DND-41 (cell line): Measurements from ENCODE around the gene THUMPD3.

Source experiments
- ATAC-seq: fragments of 200-7000 bp; cut with Tn5 transposase; 3 replicates; pipeline ENCODE4 v1.9.1; 2021; ENCODE audit warnings: low read depth; ENCODE audit not compliant: insufficient read depth
- DNase-seq: peaks from one replicate; pipeline ENCODE4 v3.0.0-alpha.2; 2020
- H2AFZ ChIP-seq: 2 replicates; pipeline ENCODE4 v1.6.0; 2012; ENCODE audit warnings: low read depth, low read length
- H3K27ac ChIP-seq: 2 replicates; pipeline ENCODE4 v1.5.1; 2012; ENCODE audit warnings: low read length, inconsistent platforms
- H3K27me3 ChIP-seq: fragments of 200-600 bp; sonication (generic); 2 replicates; pipeline ENCODE4 v1.6.0; 2012; ENCODE audit warnings: low read length, mild to moderate bottlenecking, inconsistent platforms; ENCODE audit not compliant: insufficient read depth, poor library complexity
- H3K36me3 ChIP-seq: 2 replicates; pipeline ENCODE4 v1.5.1; 2012; ENCODE audit warnings: low read length, inconsistent platforms; ENCODE audit not compliant: insufficient read depth
- H3K4me1 ChIP-seq: 2 replicates; pipeline ENCODE4 v1.5.1; 2012; ENCODE audit warnings: mild to moderate bottlenecking, low read length; ENCODE audit not compliant: insufficient read depth
- H3K4me2 ChIP-seq: 2 replicates; pipeline ENCODE4 v1.6.0; 2012; ENCODE audit warnings: mild to moderate bottlenecking, moderate library complexity, low read length, inconsistent platforms; ENCODE audit not compliant: insufficient read depth
- H3K4me3 ChIP-seq, 2 experiments: fragments of 200-600 bp in 1 of 2; shearing (Covaris generic) in 1 of 2; 2 replicates each; pipeline ENCODE4 v1.5.1; 2012 to 2016; ENCODE audit warnings: inconsistent platforms in 2 of 2, low read length in 2 of 2, mild to moderate bottlenecking in 2 of 2, low read depth in 1 of 2, moderate library complexity in 1 of 2
- H3K79me2 ChIP-seq: 2 replicates; pipeline ENCODE4 v1.6.0; 2012; ENCODE audit warnings: low read length, inconsistent platforms; ENCODE audit not compliant: insufficient read depth
- H3K9ac ChIP-seq: 2 replicates; pipeline ENCODE4 v1.6.0; 2012; ENCODE audit warnings: low read depth, mild to moderate bottlenecking, inconsistent platforms, low read length, moderate library complexity
- H3K9me3 ChIP-seq: 2 replicates; pipeline ENCODE4 v1.5.1; 2012; ENCODE audit warnings: low read length, moderate library complexity, mild to moderate bottlenecking, inconsistent platforms; ENCODE audit not compliant: insufficient read depth, severe bottlenecking
- H4K20me1 ChIP-seq: 2 replicates; pipeline ENCODE4 v1.6.0; 2012; ENCODE audit warnings: low read length; ENCODE audit not compliant: insufficient read depth
- EZH2 ChIP-seq: IDR thresholded peaks from 3 replicates; pipeline ENCODE4 v1.6.1; 2012; ENCODE audit warnings: borderline replicate concordance, low read depth, mild to moderate bottlenecking, moderate library complexity, low read length, inconsistent platforms; ENCODE audit not compliant: severe bottlenecking
- TF ChIP-seq, protein P1 (sequence below): IDR thresholded peaks from 2 replicates; pipeline ENCODE4 v1.5.1; 2012; ENCODE audit warnings: borderline replicate concordance, low read length, moderate library complexity, mild to moderate bottlenecking; ENCODE audit not compliant: poor library complexity, severe bottlenecking; ENCODE audit errors: extremely low read depth

The THUMPD3 gene

DNA sequence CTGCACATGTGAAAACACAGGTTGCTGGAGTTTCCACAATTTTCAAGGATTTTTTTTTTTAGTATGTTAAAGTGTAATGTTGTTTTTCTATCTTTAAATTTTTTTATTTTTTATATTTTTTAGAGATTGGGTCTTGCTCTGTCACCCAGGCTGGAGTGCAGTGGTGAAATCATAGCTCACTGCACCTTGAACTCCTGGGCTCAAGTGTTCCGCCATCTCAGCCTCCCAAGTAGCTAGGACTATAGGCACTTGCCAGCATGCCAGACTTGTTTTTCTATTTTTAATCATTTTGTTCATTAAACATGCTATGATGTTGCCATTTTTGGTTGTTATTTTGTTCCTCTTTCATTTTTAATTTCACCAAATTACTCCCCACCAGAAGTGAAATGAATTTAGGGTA is 16.7 kb upstream of the THUMPD3 start:
- no peak for DNase-seq
- Histone ChIP-seq H3K27ac (no peak overlapping the region), H4K20me1 (no peaks in the 10 kb centered on the region), H3K36me3 (no peaks in the 10 kb centered on the region), H3K9me3 (no peaks in the 10 kb centered on the region), H3K79me2 (no peaks in the 10 kb centered on the region), H2AFZ (no peak overlapping the region), H3K4me1 (no peaks in the 10 kb centered on the region), H3K4me2 (no peak overlapping the region), H3K9ac (no peak overlapping the region), H3K4me3 (no peak overlapping the region), H3K27me3 (no peaks in the 10 kb centered on the region)
- TF ChIP-seq, protein P1, sequence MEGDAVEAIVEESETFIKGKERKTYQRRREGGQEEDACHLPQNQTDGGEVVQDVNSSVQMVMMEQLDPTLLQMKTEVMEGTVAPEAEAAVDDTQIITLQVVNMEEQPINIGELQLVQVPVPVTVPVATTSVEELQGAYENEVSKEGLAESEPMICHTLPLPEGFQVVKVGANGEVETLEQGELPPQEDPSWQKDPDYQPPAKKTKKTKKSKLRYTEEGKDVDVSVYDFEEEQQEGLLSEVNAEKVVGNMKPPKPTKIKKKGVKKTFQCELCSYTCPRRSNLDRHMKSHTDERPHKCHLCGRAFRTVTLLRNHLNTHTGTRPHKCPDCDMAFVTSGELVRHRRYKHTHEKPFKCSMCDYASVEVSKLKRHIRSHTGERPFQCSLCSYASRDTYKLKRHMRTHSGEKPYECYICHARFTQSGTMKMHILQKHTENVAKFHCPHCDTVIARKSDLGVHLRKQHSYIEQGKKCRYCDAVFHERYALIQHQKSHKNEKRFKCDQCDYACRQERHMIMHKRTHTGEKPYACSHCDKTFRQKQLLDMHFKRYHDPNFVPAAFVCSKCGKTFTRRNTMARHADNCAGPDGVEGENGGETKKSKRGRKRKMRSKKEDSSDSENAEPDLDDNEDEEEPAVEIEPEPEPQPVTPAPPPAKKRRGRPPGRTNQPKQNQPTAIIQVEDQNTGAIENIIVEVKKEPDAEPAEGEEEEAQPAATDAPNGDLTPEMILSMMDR, result no peak
- no peak for TF ChIP-seq EZH2
- no peak for ATAC-seq

DNA sequence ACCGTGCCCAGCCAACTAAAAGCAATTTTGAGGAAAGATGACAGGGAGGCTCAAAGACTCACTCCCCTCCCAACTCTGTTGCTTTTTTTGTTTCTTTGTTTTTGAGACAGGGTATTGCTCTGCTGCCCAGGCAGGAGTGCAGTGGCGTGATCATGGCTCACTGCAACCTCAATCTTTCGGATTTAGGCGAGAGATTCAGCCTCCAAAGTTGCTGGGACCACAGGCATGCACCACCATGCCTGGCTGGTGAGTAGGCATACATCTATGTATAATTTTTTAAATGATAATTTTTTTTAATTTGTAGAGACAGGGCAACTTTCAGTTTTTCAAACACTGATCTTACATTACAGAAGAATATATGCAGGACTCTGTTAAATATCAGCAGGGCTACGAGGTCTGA is 15.8 kb upstream of the THUMPD3 start:
- no peaks in the 10 kb centered on the region for H3K27me3 ChIP-seq
- DNase-seq, result no peak
- H3K4me3 ChIP-seq, result no peak overlapping the region
- no peak overlapping the region for H2AFZ ChIP-seq
- H4K20me1 ChIP-seq, result no peaks in the 10 kb centered on the region
- no peaks in the 10 kb centered on the region for H3K36me3 ChIP-seq
- ATAC-seq, result no peak
- no peaks in the 10 kb centered on the region for H3K9me3 ChIP-seq
- H3K4me2 ChIP-seq, result no peak overlapping the region
- no peak overlapping the region for H3K27ac ChIP-seq
- no peak overlapping the region for H3K9ac ChIP-seq
- H3K79me2 ChIP-seq, result no peaks in the 10 kb centered on the region
- TF ChIP-seq, protein P1, result no peak
- TF ChIP-seq EZH2, result no peak
- no peaks in the 10 kb centered on the region for H3K4me1 ChIP-seq

DNA sequence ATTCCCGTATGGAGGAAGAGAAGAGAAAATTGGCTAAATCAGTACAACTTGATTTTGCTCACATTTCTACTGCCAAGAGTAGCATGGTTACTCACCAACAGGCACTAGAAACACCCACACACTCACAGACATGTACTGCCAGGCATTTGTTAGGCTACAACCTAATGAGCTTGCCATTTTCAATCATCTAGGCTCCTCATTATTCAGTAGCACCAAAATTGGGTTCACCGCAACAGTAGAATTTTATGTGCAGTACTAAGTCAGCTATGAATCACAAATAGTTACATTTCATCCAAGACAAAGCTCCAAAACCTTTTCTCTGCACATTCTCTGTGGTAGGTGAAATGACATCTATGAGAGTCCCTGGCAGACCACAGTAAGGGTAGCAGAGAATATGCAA is 15.0 kb upstream of the THUMPD3 start:
- no peaks in the 10 kb centered on the region for H3K79me2 ChIP-seq
- no peaks in the 10 kb centered on the region for H3K9me3 ChIP-seq
- no peaks in the 10 kb centered on the region for H4K20me1 ChIP-seq
- H3K36me3 ChIP-seq, result no peaks in the 10 kb centered on the region
- H3K4me2 ChIP-seq, result no peak overlapping the region
- H3K4me3 ChIP-seq, result no peak overlapping the region
- H3K27ac ChIP-seq, result no peak overlapping the region
- no peaks in the 10 kb centered on the region for H3K4me1 ChIP-seq
- TF ChIP-seq EZH2, result no peak
- TF ChIP-seq, protein P1, result no peak
- H3K9ac ChIP-seq, result no peak overlapping the region
- ATAC-seq, result no peak
- H3K27me3 ChIP-seq, result no peaks in the 10 kb centered on the region
- DNase-seq, result no peak
- no peak overlapping the region for H2AFZ ChIP-seq
